NCI-H2171 treated with DMSO at 0.1 percent for 48 hours (cell line): ENCODE measurements around the gene MYO18B.
A peak's percentile ranks its signal among the peaks of the same experiment; 100 is the strongest.

Experiments used
- DNase-seq: peaks from one replicate; lab custom pipeline; 2025; lab: John Stamatoyannopoulos, UW

Gene MYO18B

GRCh38 chr22:25749420-25750169 is 7.6 kb downstream of the MYO18B start:
- DNase-seq, result no peak

- DNase-seq, result no peak
Observed at GRCh38 chr22:25750569-25751173, 8.7 kb downstream of the MYO18B start.

DNA sequence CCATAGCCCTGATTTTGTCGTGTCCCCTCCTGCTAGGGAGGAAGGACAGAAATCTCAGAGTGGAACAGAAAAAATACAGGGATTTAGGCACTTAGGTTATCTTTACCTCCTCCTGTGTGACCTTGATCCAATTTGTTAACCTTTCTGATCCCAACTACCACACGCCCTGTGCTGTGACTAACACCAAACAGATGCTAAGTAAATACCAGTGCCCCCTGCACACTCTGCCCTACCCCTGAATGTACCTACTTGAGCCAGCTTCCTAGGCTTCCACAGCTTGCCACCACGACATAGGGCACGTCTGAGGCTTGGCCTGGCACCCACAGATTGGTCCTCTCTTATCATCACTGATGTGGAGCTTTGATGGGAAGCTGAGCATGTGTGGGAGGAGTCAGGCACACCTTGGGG is 9.2 kb downstream of the MYO18B start:
- no peak for DNase-seq

DNA sequence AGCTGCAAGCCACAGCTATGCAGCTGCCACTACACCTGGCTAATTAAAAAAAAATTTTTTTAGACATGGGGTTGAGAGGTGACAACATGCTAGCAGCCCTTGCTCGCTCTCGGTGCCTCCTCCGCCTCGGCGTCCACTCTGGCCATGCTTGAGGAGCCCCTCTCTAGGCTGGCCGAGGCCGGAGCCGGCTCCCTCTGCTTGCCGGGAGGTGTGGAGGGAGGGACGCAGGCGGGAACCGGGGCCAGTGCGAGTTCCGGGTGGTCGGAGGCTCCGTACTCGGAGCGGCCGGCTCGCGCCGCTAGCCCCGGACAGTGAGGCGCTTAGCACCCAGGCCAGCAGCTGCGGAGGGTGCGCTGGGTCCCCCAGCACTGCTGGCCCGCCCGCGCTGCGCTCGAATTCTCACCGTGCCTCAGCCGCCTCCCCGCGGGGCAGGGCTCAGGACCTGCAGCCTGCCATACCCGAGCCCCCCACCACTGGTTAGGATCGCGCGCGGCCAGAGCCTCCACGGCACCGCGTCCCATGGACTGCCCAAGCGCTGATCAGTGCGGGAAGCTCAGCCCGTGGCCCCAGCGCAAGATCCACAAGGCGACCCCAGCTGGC is 10.7 kb downstream of the MYO18B start:
- no peak for DNase-seq

DNA sequence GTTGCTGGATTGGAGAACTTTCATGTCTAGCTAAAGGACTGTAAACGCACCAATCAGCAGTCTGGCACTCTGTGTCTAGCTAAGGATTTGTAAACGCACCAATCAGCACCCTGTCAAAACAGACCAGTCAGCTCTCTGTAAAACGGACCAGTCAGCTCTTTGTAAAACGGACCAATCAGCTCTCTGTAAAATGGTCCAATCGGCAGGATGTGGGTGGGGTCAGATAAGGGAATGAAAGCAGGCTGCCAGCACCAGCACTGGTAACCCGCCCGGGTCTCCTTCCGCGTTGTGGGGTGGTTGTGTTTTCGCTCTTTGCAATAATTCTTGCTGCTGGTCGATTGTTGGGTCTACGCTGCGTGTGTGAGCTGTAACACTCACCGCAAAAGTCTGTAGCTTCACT is 11.3 kb downstream of the MYO18B start:
- no peak for DNase-seq

DNA sequence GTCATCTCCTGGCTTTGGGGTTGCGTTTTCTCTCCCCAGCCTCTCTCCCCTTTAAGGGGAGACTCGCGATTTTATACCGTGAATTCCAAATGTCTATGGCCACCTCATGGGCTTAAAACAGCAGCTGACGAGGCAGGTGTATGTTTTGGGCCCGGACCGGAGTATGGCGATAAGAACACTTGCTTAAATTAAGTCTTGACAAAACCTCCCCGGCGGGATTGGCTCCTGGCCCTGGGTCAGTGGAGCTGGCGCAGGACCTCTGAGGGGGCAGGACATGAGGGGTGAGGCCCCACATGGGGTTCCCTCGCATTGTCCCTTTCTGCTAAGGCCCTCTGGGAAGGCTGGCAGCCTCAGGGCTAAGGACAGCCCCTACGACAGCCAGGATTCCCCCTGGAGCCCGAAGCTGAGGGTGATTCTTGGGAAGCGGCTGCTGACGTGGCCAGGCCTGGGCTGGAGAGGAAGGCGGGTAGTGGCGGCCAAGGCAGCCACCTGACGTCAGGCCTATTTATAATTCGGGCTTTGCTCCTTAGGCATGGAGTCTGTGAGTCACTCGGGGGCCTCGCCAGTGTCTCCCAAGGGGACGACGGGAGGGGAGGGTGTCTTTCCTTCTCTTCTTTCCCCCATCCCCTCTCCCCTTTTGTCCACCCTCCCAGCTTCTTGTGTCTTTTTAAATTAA is 12.7 kb downstream of the MYO18B start:
- DNase-seq, result no peak

GRCh38 chr22:25757686-25758085 is 15.7 kb downstream of the MYO18B start:
- DNase-seq, result no peak

DNA sequence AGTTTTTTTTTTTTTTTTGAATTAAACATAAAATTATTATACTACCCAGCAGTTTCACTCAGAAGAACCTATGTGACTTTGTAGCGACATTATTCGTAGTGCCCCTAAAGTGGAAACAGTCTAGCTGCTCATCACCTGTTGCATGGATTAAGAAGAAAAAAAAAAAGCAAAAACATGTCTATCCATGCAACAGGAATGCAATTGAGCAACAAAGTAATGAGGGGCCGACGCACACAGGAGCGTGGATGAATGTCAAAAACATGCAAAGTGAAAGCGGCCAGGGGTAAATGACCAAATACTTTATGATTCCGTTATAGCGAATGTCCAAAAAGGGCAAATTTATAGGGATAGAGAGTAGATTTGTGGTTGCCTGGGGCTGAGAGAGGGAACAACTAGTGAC is 16.3 kb downstream of the MYO18B start:
- no peak for DNase-seq

DNA sequence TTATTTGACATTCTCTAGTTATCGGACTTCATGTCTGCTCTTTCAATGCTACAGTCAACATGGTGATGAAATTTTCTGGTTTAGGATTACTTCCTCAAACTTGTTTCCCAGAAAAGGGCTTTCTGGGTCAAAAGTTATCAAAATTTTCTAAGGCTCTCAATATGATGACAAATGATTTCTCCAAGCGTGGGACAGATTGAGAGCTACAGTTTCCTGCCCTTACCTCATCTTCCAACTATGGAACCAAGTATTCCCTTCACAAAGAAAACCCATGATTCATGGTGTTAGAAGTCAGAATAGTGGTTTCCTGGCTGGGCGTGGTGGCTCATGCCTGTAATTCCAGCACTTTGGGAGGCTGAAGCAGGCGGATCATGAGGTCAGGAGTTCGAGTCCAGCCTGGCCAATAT is 17.8 kb downstream of the MYO18B start:
- no peak for DNase-seq

DNA sequence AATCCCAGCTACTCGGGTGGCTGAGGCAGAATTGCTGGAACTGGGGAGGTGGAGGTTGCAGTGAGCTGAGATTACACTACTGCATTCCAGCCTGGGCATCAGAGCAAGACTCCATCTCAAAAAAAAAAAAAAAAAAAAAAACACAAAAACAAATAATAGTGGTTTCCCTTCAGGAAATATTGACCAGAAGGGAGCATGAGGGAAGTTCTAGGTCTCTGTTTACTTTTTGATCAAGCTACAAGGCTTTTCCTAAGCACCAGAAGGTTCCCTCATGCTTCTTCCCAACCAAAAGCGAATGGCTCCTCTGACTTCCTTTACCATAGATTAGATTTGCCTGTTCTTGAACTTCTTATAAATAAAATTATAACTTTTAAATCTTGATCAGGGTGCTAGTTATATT is 18.3 kb downstream of the MYO18B start:
- no peak for DNase-seq

DNA sequence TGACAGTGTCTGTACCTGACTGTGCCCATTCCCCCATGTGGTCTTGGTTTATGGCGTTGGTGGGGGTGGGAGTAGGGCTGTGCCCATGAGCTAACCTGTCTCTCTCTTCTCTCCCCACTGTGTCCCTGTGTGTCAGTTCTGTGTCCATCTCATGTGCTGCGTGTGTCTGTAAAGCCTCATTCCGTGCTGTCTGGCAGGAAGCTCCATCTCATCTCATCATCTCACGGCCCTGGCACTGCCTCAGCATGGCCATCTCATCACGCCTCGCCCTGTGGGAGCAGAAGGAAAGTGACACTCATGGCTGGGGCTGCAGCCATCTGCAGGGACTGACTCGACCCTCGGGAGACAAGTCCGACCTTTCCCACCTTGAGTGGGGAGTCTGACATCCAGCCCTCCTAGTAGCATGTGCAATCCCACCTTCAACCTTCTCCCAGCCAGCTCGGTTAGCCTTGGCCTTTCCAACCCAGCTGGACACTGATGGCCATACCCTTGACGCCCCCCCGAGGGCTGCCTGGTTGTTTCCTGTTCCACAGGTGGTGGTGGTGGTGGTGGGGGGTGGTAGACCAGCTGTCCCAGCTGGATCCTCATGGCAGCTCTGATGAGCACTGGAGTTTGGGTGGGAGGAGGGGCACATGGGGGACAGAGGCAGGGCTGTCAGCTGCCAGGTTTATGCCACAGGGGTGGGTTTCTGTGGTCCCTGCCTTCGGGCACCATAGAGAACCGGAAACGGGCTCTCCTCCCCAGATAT is 19.0 kb downstream of the MYO18B start:
- DNase-seq, result no peak

- no peak for DNase-seq
Observed at GRCh38 chr22:25762147-25762546, 20.2 kb downstream of the MYO18B start.

- no peak for DNase-seq
Observed at GRCh38 chr22:25763239-25763777, 21.3 kb downstream of the MYO18B start.

GRCh38 chr22:25764270-25765015 is 22.5 kb downstream of the MYO18B start:
- no peak for DNase-seq

DNA sequence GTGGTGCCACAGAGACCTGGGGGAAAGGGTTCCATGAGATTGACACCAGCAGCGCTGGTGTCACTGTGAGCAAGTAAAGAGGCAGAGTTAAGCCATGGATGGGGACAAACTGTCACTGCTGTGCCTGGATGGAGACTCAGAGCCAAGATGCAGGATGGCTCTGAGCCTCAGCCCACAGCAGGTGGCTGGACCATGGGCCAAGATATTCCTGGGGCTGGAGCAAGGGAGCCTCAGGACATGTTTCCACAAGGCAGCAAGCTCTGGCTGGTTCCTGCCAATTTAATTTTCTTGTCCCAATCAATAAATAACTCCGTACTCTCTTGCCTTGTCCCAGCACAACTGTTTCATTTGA is 23.0 kb downstream of the MYO18B start:
- no peak for DNase-seq

DNA sequence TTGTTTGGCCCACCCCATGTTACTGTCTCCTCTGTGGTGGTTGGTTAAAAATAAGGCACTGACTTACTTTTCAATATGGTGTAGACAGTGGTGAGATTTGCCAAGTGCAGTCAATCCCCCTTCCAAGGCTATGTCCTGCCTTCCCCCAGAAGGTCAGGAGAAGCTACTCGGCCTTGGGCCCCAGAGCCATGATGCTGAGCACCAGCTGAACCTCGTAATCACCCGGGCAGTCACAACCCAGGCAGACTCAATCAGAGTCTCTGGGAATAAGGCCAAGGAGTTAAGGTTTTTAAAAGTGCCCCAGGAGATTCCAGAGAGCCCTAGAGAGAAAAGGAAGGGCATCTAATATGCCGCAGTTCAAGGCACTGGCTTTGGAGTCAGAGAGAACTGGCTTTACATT is 23.8 kb downstream of the MYO18B start:
- DNase-seq, result no peak

GRCh38 chr22:25766418-25766817 is 24.4 kb downstream of the MYO18B start:
- DNase-seq, result no peak

- no peak for DNase-seq
Observed at GRCh38 chr22:25770333-25770732, 28.3 kb downstream of the MYO18B start.

DNA sequence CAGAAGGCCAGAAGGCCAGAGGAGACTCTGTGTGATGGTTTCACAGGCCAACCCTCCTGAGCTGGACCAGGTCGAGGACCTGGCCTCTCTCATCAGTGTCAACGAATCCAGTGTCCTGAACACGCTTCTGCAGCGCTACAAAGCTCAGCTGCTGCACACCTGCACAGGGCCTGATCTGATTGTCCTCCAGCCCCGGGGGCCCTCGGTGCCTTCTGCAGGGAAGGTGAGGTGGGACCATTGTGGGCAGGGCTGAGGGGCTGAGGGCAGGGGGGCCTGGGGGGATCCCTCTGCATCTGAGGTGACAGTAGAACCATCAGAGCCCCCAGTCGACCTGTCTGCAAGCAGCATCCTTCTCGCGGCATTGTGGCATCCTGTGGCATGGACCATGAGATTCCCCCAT is 30.3 kb downstream of the MYO18B start:
- no peak for DNase-seq

DNA sequence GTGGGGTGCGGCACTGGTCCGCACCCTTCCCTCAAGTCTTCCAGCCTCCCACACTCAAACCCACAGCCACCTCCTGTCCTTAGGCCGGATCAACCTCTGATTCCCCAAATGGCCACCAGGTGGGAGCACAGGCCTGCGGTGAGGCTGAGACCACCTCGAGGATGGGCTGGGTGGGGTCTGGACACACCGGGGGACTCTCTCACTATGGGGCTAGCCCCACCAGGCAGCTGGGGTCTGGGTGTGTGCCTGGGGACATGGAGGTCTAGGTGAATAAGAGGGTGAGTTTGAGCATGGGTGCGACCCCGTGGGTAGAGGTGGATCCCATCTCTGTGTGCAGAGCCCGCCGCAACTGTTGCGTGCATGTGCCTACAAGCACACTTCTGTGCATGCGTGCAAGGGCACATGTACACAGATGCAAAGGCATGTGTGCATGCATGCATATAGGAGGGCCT is 32.6 kb downstream of the MYO18B start:
- peak; percentile 27 for DNase-seq

DNA sequence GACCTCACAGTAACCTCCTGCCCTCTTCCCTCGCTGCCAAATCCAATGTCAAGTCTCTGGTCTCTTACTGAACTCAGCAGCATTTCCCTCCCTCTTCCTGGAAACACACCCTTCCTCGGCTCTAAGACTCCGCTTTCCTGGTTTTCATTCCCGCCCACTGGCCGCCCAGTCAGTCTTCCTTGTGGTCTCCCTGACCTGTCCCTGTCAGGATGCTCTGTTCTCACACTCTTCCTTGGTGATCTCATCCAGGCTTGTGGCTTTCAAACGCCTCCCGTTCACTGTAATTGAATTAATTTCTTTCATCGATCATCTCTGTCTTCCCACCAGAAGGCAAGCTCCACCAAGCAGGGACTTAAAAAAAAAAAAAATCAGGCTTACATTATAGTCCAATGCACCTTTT is 33.5 kb downstream of the MYO18B start:
- DNase-seq, result no peak
